Measurements from ENCODE around the gene HES7.
"Not testable (repeated sequence)": the region's sequence is repeated elsewhere in the genome, so short reads cannot be mapped to it uniquely, and the experiment has no call there.

HES7 gene

DNA sequence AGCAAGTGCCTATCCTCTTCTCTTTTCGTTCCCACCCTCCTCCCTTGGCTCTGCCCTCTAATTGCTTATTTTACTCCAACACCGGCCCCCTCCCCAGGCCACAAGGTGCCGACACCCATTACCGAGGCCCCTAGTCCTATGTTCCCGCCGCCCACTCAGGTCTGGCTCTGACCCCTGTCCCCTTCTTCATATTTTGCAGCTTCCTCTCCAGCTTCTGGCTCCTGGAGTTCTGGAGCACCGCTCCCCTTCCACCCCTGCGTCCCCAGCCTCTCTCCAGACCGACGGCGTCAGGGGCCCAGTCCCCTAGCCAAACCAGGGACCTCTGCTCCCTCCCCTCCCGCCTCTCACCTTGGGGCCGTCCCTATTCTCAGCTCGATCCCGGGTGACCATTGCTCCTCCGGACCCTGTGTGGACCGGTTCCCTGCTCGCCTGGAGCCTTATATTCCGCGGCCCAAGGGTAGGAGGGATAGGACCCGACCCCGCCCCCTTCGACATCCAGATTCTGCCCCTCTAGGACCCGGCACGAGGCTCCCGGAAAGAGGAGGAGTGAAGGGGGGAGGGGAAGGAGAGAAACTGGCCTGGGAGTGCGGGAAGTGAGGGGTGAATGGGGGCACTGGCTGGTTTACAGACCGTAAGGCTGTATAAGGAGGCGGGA, at the start of gene HES7:
Gene HES7 (minus strand): TSS at position 412 of the 655 bp plus-strand sequence. CDS start 22 bp downstream, at position 390.
- Mint-ChIP-seq H3K9me3 (ENCODE audit: low read depth) (no peaks in the 10 kb centered on the region), H3K27me3 (peaks cover 6% of the 10 kb centered on the region), H3K4me1 (ENCODE audit: low read depth) (peaks cover 62% of the 10 kb centered on the region), H3K4me3 (peak within 1 kb of the TSS; percentile 91), H3K27ac (peak within 1 kb of the TSS; percentile 95), H3K36me3 (no peaks in the 10 kb centered on the region)

DNA sequence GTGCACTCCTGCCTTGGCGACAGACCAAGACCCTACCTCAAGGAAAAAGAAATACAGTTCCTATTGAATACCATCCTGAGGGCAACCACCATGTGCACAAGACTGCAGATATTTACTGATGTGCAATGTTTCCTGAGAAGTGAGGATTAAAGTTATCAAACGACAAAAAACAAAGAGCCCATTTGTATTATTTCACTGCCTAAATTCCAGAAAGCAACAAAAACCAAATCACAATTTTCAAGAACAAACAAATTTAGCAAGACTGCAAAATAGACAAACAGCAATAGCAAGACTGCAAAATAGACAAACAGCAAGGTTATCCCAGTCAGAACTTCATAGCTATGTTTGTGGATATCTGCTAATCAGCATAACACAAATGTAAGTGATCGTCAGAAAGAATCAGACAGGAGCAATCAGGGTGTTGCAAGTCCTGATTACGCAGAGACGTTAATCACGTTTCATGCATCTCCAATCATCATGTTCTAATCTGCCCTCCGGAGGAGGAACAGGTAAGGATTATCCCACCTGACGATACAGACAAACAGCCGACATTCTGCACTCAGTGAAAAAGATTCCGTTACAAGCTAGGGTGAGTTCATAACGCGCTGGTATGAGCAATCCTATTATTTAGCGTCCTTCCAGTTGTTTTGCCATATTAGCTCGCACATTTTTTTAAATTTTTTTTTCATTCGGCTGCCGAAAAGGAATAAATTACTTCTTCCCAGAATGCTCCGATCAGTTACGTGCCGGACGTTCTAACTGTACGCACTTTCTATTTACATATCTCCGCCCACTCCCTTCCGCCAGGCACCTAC, 49.4 kb upstream of the HES7 start:
- Mint-ChIP-seq H3K36me3 (no peaks in the 10 kb centered on the region), H3K27ac (peak overlapping the region; percentile 100), H3K4me3 (peak overlapping the region; percentile 90), H3K4me1 (ENCODE audit: low read depth) (peaks cover 41% of the 10 kb centered on the region), H3K9me3 (ENCODE audit: low read depth) (no peaks in the 10 kb centered on the region), H3K27me3 (no peaks in the 10 kb centered on the region)

DNA sequence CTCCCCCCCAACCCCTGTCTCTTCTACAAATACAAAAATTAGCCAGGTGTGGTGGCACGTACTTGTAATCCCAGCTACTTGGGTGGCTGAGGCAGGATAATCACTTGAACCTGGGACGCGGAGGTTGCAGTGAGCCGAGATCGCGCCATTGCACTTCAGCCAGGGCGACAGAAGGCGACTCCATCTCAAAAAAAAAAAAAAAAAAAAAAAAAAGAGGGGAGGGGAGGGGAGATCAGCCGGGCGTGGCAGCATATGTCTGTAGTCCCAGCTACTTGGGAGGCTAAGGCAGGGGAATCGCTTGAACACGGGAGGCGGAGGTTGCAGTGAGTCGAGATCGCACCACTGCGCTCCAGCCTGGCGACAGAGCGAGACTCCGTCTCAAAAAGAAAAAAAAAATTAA, 46.3 kb upstream of the HES7 start:
- peaks cover 31% of the 10 kb centered on the region for H3K4me1 Mint-ChIP-seq (ENCODE audit: low read depth)
- not testable (repeated sequence) for H3K27me3 Mint-ChIP-seq; H3K9me3 Mint-ChIP-seq (ENCODE audit: low read depth); H3K36me3 Mint-ChIP-seq; H3K4me3 Mint-ChIP-seq; H3K27ac Mint-ChIP-seq

DNA sequence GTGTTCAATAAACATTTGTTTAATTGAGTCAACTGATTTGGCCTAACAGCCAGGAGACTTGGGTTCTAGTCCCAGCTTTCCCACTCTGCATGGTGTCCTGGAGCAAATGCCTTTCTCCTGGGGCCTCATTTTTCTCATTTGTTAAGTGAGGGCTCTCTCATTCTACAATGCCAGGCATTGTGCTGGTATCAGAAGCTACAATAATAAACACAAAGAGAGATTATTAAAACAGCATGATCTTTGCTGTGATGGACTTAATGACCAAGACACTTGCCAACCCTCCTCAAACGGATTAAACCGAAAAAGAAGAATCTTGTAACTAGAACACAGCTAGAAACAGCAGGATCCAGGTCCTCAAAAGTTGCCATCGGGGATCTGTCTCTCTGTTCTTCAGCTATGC, 43.6 kb upstream of the HES7 start:
- no peaks in the 10 kb centered on the region for H3K36me3 Mint-ChIP-seq
- H3K27me3 Mint-ChIP-seq, result no peaks in the 10 kb centered on the region

DNA sequence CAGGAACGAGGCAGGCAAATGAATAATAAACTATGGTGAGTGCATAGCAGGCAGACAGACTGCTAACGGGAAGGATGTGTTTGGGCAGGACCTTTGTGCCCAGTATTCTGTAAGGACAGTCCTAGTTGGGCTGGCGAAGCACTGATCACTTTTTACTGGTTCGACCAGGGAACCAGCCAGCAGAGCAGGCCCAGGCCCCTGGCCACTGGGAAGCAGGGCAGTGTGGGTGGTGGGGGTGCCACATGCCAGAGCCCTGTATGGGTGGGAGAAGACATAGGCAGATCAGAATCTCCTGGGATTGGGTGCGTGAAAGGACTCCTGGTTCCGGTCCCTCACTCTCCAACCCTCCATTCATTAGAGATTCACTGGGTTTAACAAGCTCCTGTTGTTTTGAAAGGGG, 42.8 kb upstream of the HES7 start:
- peaks cover 32% of the 10 kb centered on the region for H3K4me1 Mint-ChIP-seq (ENCODE audit: low read depth)
- H3K27me3 Mint-ChIP-seq, result no peaks in the 10 kb centered on the region
- H3K4me3 Mint-ChIP-seq, result no peak overlapping the region
- H3K9me3 Mint-ChIP-seq (ENCODE audit: low read depth), result no peaks in the 10 kb centered on the region
- H3K36me3 Mint-ChIP-seq, result no peaks in the 10 kb centered on the region
- H3K27ac Mint-ChIP-seq, result peak overlapping the region; percentile 55

More for the DNA sequence above, 43.6 kb upstream of the HES7 start:
- Mint-ChIP-seq H3K4me1 (ENCODE audit: low read depth) (peaks cover 33% of the 10 kb centered on the region), H3K9me3 (ENCODE audit: low read depth) (no peaks in the 10 kb centered on the region), H3K4me3 (no peak overlapping the region), H3K27ac (no peak overlapping the region)

DNA sequence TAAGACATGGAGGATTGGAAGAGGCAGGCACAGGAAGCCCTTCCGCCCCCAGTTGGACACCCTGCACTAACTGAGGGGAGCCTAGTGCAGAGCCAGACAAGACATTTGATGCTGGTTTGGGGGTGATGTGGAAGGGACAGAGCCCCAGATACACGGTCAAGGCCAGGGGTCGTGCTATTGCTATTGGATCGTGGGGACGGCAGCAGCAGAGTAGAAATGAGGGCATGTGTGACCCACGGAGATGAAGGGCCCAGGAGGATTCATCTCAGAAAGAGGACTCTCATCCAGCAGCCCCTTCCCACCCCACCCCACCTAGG, 40.9 kb upstream of the HES7 start:
- peaks cover 2% of the 10 kb centered on the region for H3K36me3 Mint-ChIP-seq

DNA sequence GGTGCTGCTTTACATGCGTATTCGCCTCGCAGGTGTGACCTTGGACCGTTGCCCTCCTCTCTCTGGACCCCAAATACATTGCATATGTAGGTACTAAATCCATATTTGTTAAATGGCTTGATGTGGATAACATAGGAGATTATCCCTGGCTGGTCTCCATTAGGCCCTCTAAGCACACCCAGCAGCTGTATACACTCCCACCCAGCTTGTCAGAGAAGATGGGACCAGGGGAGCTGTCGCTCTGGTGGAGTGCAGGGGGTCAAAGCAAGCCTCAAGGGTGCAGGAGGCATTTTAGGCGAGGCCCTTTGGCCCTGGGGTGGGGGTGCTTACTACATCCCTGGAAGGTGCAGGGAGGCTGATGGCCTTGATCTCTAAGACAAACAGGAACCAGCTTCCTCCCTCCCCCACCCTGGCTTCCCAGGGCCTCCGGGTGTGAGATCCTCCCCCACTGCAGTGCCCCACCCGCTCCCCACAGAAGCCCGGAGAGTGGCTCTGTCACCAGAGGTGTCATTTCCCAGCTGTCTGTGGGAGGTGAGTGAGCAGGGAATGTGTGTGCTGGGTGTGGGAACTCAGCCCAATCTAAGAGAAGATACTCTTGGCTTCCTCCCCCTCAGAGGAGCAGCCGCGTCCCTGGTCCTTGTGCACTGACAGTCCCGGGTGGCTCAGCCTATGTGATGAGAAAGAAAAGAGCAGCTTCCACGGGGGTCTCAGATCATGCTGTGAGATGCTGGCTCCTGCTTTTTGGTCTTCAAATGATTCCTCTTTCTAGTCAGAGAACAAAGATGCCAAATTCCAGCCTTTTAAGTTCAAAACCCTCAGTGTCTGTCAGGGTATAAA, 40.3 kb upstream of the HES7 start:
- Mint-ChIP-seq H3K36me3 (peaks cover 2% of the 10 kb centered on the region), H3K4me3 (peak overlapping the region; percentile 85), H3K4me1 (ENCODE audit: low read depth) (peaks cover 55% of the 10 kb centered on the region), H3K27me3 (no peaks in the 10 kb centered on the region), H3K9me3 (ENCODE audit: low read depth) (no peaks in the 10 kb centered on the region), H3K27ac (peak overlapping the region; percentile 95)

More for the DNA sequence above, 40.9 kb upstream of the HES7 start:
- H3K4me1 Mint-ChIP-seq (ENCODE audit: low read depth), result peaks cover 50% of the 10 kb centered on the region
- H3K9me3 Mint-ChIP-seq (ENCODE audit: low read depth), result no peaks in the 10 kb centered on the region
- H3K27me3 Mint-ChIP-seq, result no peaks in the 10 kb centered on the region
- peak overlapping the region; percentile 85 for H3K4me3 Mint-ChIP-seq
- H3K27ac Mint-ChIP-seq, result peak overlapping the region; percentile 95

DNA sequence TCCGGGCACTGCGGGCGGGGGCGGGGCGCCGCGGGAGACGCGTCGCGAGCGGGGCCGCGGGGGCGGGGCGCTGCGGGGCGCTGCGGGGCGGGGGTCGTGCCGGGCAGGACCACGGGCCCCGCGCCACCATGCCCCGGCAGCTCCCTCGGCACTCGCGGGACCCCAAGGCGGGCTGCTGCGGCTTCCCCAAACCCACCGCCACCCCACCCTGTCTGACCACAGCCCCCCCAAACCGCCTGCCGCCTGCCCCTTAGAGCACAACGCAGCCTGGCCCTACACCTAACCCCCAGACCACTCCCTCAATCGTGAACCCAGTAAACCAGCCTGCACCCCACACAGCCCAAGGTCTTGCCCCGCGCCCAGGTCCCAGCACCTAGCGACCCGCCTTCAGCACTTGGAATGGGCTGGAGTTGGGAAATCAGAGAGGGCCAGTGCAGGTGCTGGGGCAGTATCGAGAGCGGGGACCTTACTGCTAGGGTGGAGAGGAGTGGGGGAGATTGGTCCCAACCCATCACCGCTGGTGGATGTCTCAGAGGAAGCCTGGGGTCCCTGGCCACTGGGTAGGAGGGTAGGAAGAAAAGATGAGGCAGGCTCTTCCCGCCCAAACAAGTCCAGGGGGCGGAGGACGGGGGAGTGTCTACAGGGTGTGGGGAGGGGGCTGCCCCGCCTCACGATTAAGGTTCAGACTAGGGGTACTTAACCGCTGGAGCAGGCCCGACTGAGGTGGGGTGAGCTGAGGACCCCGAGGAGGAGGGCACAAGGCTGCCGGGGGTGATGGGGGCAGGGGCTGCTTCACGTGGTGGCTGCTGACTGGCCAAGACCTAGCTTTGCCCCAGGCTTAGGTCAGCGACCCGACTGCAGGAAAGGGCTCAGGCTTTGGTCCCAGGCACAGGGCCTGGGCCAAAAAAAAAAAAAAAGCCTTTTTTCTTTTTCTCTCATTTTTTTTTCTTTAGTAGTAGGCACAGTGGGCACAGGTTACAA, 39.4 kb upstream of the HES7 start:
- Mint-ChIP-seq H3K36me3 (peaks cover 2% of the 10 kb centered on the region), H3K27ac (peak overlapping the region; percentile 95), H3K4me1 (ENCODE audit: low read depth) (peaks cover 59% of the 10 kb centered on the region), H3K9me3 (ENCODE audit: low read depth) (no peaks in the 10 kb centered on the region), H3K27me3 (no peaks in the 10 kb centered on the region), H3K4me3 (peak overlapping the region; percentile 85)

DNA sequence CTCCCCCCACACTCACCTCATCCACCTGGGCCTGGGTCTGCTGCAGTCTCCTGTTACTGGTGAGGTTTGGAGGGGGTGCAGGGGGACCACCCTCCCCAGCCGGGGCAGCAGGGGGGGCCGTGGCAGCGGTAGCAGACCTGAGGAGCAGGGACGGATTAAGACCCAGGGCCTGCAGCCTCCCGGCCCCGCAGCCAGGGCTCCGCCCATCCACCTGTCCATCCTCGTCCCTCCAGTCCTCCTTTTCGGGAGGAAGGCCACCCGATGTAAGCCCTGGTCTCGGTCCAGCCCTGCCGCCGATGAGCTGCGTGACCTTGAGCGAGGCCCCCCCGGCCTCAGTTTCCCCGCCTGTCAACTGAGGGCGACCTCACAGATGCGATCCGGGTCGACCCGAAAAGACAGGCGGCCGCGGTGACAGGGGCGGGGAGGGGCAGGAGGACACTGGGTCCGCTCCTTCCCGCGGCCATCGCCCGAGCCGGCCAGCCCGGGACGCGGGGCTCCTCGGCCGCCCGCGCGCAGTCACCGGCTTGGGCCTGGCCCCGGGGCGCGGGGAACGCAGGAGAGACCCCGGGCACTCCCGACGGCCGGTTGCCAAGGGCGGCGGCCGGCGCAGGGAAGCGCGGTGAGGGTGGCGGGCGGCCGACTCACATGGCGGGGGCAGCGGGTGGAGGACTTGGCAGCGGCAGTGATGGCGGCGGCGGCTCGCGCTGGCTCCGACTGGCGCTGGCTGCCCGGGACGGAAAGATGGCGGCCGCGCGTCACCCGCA, 38.5 kb upstream of the HES7 start, which contains the start of gene VAMP2:
Gene VAMP2 (minus strand): TSS at position 716 of the 764 bp plus-strand sequence. CDS start 69 bp downstream, at position 647.
- Mint-ChIP-seq H3K4me1 (ENCODE audit: low read depth) (peaks cover 61% of the 10 kb centered on the region), H3K27me3 (no peaks in the 10 kb centered on the region), H3K4me3 (peak within 1 kb of the TSS; percentile 90), H3K36me3 (peaks cover 2% of the 10 kb centered on the region), H3K9me3 (ENCODE audit: low read depth) (no peaks in the 10 kb centered on the region), H3K27ac (peak within 1 kb of the TSS; percentile 95)

DNA sequence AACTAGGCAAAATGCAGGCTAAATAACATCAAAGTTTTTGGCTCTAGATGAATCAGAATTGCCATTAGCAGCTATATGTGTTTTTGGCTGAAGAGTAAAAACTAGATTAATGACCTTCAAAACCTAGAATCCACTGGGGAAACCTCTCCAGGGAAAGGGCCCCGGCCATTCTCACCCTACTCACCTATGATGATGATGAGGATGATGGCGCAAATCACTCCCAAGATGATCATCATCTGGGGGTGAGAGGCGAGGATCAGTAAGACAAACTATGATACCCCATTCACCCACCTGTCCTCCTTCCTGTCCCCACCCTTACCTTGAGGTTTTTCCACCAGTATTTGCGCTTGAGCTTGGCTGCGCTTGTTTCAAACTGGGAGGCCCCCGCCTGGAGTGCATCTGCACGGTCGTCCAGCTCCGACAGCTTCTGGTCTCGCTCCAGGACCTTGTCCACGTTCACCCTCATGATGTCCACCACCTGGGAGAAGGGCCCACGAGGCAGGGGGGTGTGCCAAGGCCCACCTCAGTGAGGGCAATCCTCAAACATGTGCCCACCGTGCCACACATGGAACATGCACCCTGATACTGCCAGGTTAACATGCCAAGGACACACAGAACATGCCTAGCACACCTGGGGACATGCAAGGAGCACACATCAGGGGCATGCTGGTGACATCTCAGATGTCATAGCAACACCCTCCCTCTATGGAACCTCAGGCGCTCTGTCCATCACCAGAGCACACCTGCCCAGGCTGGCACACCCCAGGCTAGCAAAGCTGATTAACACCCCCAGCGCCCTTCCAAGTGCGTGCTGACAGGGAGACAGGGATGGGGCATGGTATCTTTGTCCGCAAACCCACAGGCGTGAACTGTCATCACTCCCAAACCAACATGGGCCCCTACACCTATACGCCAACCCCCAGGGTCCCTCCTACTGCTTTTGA, 37.7 kb upstream of the HES7 start:
- peak overlapping the region; percentile 94 for H3K27ac Mint-ChIP-seq
- peak overlapping the region; percentile 90 for H3K4me3 Mint-ChIP-seq
- H3K27me3 Mint-ChIP-seq, result no peaks in the 10 kb centered on the region
- peaks cover 59% of the 10 kb centered on the region for H3K4me1 Mint-ChIP-seq (ENCODE audit: low read depth)
- H3K36me3 Mint-ChIP-seq, result peaks cover 2% of the 10 kb centered on the region
- no peaks in the 10 kb centered on the region for H3K9me3 Mint-ChIP-seq (ENCODE audit: low read depth)

DNA sequence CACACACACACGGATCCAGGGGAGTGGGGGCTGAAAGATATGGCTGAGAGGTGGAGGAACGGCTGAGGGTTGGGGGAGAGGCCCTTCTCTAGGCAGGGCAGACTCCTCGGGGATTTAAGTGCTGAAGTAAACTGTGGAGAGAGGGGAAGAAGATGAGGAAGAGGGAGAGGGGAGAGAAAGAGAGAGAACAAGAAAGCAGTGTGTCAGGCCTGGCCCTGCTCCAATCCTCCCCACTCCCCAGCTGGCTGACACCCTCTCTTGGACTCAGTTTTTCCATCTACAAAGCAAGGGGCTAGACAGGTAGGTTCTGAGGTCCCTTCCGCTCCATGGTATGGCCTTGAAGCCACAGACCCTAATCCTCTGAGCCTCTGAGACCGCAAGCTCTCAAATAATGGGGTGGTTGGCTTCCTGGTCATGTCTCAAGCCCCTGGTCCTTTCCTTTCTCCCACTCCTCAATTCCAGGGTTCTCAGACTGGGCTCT, 36.9 kb upstream of the HES7 start:
- peaks cover 58% of the 10 kb centered on the region for H3K4me1 Mint-ChIP-seq (ENCODE audit: low read depth)
- H3K27me3 Mint-ChIP-seq, result no peaks in the 10 kb centered on the region
- H3K27ac Mint-ChIP-seq, result peak overlapping the region; percentile 94
- peak overlapping the region; percentile 90 for H3K4me3 Mint-ChIP-seq
- no peaks in the 10 kb centered on the region for H3K9me3 Mint-ChIP-seq (ENCODE audit: low read depth)
- peaks cover 2% of the 10 kb centered on the region for H3K36me3 Mint-ChIP-seq

DNA sequence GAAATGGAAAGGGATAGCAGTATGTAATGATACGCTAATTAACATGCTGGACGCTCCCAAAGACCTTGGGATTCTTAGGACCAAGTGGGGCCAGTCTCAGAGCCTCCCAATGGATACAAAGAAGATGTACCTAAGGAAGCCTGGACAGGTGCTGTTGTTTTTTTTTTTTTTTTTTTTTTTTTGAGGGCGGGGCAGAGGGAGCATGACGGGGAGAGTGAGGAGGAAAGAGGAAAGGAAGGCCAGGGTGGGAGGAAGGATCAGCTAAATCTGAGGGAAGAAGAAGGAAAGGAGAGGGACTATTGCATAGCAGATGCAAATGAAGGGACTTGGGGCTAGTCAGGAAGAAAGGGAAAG, 36.3 kb upstream of the HES7 start:
- Mint-ChIP-seq H3K27ac (peak overlapping the region; percentile 94), H3K27me3 (no peaks in the 10 kb centered on the region), H3K36me3 (peaks cover 2% of the 10 kb centered on the region), H3K4me1 (ENCODE audit: low read depth) (peaks cover 54% of the 10 kb centered on the region), H3K4me3 (peak overlapping the region; percentile 90), H3K9me3 (ENCODE audit: low read depth) (no peaks in the 10 kb centered on the region)
